ENCODE measurements around the gene SS18L1.

The SS18L1 gene

DNA sequence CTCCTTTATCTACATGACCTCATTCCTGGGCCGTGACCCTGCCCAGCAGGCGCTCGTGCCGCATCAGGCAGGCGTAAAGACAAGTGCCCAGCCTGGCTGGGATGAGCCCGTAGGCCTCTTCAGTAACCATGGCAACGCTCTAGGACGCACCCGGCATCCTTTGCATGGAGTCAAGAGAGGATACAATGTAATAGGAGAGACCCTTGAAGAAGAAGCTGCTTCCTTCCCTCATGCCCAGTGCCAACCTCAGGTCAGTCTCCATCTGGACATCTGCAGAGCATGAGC lies 26.3 kb upstream of the SS18L1 start:
- TF ChIP-seq, protein P1, sequence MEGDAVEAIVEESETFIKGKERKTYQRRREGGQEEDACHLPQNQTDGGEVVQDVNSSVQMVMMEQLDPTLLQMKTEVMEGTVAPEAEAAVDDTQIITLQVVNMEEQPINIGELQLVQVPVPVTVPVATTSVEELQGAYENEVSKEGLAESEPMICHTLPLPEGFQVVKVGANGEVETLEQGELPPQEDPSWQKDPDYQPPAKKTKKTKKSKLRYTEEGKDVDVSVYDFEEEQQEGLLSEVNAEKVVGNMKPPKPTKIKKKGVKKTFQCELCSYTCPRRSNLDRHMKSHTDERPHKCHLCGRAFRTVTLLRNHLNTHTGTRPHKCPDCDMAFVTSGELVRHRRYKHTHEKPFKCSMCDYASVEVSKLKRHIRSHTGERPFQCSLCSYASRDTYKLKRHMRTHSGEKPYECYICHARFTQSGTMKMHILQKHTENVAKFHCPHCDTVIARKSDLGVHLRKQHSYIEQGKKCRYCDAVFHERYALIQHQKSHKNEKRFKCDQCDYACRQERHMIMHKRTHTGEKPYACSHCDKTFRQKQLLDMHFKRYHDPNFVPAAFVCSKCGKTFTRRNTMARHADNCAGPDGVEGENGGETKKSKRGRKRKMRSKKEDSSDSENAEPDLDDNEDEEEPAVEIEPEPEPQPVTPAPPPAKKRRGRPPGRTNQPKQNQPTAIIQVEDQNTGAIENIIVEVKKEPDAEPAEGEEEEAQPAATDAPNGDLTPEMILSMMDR (IDR thresholded peaks at IDR 0.05; ENCODE audit: insufficient read depth, low read length), result no peak
- no peak for TF ChIP-seq SPI1 (IDR thresholded peaks at IDR 0.05; ENCODE audit: borderline replicate concordance, low read depth)
- H3K4me3 ChIP-seq (replicated peaks; ENCODE audit: insufficient read depth, low read length), result no peak overlapping the region
- H3K27me3 ChIP-seq (ENCODE audit: insufficient read depth, poor library complexity, severe bottlenecking), result no peaks in the 10 kb centered on the region
- DNase-seq (ENCODE audit: low read depth in 1 of 2, low spot score in 1 of 2), result no peak
- H3K27ac ChIP-seq (replicated peaks), result no peak overlapping the region

DNA sequence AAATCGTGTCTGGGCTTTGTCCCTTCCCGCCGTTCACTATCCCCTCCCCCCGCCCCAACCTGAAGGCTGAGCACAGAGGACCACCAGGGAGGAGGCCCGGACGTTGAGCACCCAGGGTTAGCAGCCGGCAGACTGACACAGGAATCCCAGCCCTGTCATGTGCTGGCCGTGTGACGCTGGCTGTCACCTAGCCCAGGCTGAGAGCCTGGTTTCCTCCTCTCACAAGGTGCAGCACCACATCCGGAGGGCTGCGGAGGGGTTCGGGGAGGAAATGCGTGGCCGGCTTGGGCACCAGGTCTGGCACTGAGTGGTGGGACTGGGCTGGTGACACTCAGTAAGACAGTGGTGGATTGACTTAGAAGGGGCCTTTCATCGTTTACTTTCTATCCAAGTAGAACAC lies 25.9 kb upstream of the SS18L1 start:
- Histone ChIP-seq H3K4me3 (replicated peaks; ENCODE audit: insufficient read depth, low read length) (no peak overlapping the region), H3K27me3 (ENCODE audit: insufficient read depth, poor library complexity, severe bottlenecking) (no peaks in the 10 kb centered on the region), H3K27ac (replicated peaks) (no peak overlapping the region)
- TF ChIP-seq POLR2AphosphoS5 (IDR thresholded peaks at IDR 0.05; ENCODE audit: low read depth) (no peak), GABPA (IDR thresholded peaks at IDR 0.05; ENCODE audit: low read depth) (no peak), SPI1 (IDR thresholded peaks at IDR 0.05; ENCODE audit: borderline replicate concordance, low read depth) (no peak)
- TF ChIP-seq, protein P2, sequence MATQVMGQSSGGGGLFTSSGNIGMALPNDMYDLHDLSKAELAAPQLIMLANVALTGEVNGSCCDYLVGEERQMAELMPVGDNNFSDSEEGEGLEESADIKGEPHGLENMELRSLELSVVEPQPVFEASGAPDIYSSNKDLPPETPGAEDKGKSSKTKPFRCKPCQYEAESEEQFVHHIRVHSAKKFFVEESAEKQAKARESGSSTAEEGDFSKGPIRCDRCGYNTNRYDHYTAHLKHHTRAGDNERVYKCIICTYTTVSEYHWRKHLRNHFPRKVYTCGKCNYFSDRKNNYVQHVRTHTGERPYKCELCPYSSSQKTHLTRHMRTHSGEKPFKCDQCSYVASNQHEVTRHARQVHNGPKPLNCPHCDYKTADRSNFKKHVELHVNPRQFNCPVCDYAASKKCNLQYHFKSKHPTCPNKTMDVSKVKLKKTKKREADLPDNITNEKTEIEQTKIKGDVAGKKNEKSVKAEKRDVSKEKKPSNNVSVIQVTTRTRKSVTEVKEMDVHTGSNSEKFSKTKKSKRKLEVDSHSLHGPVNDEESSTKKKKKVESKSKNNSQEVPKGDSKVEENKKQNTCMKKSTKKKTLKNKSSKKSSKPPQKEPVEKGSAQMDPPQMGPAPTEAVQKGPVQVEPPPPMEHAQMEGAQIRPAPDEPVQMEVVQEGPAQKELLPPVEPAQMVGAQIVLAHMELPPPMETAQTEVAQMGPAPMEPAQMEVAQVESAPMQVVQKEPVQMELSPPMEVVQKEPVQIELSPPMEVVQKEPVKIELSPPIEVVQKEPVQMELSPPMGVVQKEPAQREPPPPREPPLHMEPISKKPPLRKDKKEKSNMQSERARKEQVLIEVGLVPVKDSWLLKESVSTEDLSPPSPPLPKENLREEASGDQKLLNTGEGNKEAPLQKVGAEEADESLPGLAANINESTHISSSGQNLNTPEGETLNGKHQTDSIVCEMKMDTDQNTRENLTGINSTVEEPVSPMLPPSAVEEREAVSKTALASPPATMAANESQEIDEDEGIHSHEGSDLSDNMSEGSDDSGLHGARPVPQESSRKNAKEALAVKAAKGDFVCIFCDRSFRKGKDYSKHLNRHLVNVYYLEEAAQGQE (IDR thresholded peaks at IDR 0.05; ENCODE audit: insufficient replicate concordance, low read depth), result no peak
- TF ChIP-seq, protein P1 (IDR thresholded peaks at IDR 0.05; ENCODE audit: insufficient read depth, low read length), result no peak
- DNase-seq (ENCODE audit: low read depth in 1 of 2, low spot score in 1 of 2), result no peak

DNA sequence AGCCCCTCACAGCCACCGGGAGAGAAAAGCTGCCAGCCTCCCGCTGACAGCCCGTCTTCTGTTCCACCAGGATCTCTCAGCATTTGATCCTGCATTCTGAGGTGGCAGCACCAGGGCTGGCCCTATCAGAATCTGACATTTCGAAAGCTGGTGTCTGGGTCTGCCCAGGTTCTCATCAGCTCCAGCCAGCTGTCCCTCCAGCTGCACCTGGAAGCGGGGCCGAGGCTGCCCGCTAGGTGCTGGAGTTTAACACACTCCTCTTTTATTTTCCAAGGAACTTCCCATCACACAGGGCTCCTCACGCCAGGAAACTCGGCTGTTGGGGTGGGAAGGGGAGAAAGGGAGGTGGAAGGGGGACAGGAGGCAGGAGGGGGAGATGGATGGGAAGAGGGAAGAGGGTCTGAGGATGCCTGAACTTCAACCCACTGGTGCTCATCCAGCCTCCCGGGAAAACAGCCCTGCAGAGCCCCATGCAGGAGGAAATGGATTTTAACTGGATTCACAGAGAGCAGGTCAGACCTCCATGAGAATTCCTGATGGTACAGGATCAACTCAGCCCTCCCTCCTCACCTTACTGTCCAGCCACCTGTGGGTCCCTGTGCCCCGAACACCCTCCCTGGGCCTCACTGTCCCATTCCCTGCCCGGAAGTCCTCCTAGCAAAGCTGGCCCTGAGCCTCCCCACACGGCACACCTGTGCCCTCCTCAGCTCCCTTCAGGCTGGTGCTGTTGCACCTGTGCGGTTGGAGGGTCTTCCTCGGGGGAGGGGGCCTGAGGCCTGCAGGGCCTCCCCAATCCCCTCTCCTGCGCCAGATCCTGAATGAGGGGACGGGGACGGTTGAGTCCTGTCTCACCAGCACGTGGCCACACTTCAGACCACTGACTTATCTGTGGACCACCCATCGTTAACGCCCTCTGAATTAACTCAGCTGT lies 25.2 kb upstream of the SS18L1 start:
- Histone ChIP-seq H3K27ac (replicated peaks) (no peak overlapping the region), H3K4me3 (replicated peaks; ENCODE audit: insufficient read depth, low read length) (no peak overlapping the region), H3K27me3 (ENCODE audit: insufficient read depth, poor library complexity, severe bottlenecking) (no peaks in the 10 kb centered on the region)
- TF ChIP-seq POLR2AphosphoS5 (IDR thresholded peaks at IDR 0.05; ENCODE audit: low read depth) (no peak), GABPA (IDR thresholded peaks at IDR 0.05; ENCODE audit: low read depth) (no peak), SPI1 (IDR thresholded peaks at IDR 0.05; ENCODE audit: borderline replicate concordance, low read depth) (no peak)
- TF ChIP-seq, protein P2 (IDR thresholded peaks at IDR 0.05; ENCODE audit: insufficient replicate concordance, low read depth), result no peak
- TF ChIP-seq, protein P1 (IDR thresholded peaks at IDR 0.05; ENCODE audit: insufficient read depth, low read length), result no peak
- no peak for DNase-seq (ENCODE audit: low read depth in 1 of 2, low spot score in 1 of 2)

DNA sequence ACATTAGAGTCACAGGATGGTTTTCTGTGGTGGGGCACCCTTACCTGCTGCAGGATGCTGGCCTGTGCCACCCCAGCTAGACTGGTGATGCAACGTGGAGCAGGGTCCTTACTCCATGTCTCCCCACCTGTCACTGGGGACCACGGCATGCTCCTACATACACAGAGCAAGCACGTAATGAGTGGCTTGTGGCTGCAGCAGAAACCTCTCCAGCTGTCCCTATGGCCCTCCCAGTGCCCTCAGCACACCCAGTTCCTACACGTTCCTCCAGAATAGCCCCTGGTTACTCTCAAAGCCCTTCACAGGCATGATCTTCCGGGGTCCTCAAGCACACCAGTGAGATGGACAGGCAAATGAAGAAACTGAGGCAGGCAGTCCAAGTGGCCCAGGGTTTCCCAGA lies 24.5 kb upstream of the SS18L1 start:
- no peak for TF ChIP-seq SPI1 (IDR thresholded peaks at IDR 0.05; ENCODE audit: borderline replicate concordance, low read depth)
- TF ChIP-seq, protein P1 (IDR thresholded peaks at IDR 0.05; ENCODE audit: insufficient read depth, low read length), result no peak
- no peak for TF ChIP-seq POLR2AphosphoS5 (IDR thresholded peaks at IDR 0.05; ENCODE audit: low read depth)
- TF ChIP-seq, protein P2 (IDR thresholded peaks at IDR 0.05; ENCODE audit: insufficient replicate concordance, low read depth), result no peak
- TF ChIP-seq GABPA (IDR thresholded peaks at IDR 0.05; ENCODE audit: low read depth), result no peak
- DNase-seq (ENCODE audit: low read depth in 1 of 2, low spot score in 1 of 2), result no peak
- H3K27ac ChIP-seq (replicated peaks), result no peak overlapping the region
- no peak overlapping the region for H3K4me3 ChIP-seq (replicated peaks; ENCODE audit: insufficient read depth, low read length)
- no peaks in the 10 kb centered on the region for H3K27me3 ChIP-seq (ENCODE audit: insufficient read depth, poor library complexity, severe bottlenecking)
